Right lobe of liver (tissue), 4 donors: ENCODE measurements around the gene RNPS1.

ENCODE experiments used
- POLR2A ChIP-seq: fragments of 450-650 bp; IDR thresholded peaks from one replicate; pipeline ENCODE4 v1.6.1; 2017; ENCODE audit warnings: antibody characterized with exemption, mild to moderate bottlenecking
- TF ChIP-seq, protein P1 (sequence below), 4 donors: fragments of 200-600 bp in 3 of 4; fragments of 450-650 bp in 1 of 4; IDR thresholded peaks; one replicate each; pipeline versions ENCODE4 v1.5.1 to v1.8.0; 2016 to 2022; ENCODE audit warnings: antibody characterized with exemption in 4 of 4, mild to moderate bottlenecking in 2 of 4
- donor health status: DM: no; HTN: no; CAD: no.
- donor health status: DM: no; HTN: no; CAD: no.
- donor health status: DM: no; HTN: yes; CAD: no.

DNA sequence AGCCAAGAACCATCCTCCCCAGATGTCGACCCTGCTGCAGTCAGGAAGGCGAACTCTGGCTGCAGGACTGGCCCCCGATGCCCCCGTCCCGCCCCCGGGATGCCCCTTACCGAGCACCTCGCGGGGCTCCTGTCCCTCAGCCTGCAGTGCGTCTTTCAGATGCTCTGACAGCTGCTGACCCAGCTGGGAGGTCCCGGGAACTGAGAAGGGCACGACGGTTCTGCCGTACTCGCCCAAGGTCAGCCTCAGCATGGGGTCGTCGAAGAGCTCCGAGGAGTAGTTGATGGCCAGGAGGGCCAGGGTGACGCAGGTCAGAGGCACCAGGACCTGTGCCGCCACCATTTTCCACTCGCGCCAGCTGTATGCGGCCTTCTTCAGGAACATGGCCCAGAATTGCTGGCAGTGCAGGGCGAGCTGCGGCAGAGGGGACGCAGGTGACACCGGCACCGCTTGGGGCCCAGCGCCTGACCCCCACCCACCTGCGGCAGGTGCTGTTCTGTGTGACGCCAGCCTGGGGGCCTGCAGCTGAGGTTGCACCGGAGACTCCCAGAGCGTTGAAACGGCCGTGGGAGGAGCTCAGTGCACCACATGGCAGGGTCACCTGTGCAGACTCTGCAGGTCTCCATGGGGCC, 20.1 kb upstream of the RNPS1 start:
- TF ChIP-seq, protein P1, sequence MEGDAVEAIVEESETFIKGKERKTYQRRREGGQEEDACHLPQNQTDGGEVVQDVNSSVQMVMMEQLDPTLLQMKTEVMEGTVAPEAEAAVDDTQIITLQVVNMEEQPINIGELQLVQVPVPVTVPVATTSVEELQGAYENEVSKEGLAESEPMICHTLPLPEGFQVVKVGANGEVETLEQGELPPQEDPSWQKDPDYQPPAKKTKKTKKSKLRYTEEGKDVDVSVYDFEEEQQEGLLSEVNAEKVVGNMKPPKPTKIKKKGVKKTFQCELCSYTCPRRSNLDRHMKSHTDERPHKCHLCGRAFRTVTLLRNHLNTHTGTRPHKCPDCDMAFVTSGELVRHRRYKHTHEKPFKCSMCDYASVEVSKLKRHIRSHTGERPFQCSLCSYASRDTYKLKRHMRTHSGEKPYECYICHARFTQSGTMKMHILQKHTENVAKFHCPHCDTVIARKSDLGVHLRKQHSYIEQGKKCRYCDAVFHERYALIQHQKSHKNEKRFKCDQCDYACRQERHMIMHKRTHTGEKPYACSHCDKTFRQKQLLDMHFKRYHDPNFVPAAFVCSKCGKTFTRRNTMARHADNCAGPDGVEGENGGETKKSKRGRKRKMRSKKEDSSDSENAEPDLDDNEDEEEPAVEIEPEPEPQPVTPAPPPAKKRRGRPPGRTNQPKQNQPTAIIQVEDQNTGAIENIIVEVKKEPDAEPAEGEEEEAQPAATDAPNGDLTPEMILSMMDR (IDR thresholded peaks at IDR 0.05), result no peak
- no peak for TF ChIP-seq POLR2A
